HG02938 (cell line): ENCODE results near the gene TAOK2.
"Not testable (repeated sequence)": the region's sequence is repeated elsewhere in the genome, so short reads cannot be mapped to it uniquely, and the experiment has no call there.

Experiments
- ATAC-seq: cut with Tn5 transposase; IDR thresholded peaks from one replicate; pipeline ENCODE4 v1.9.1; 2021; ENCODE audit warnings: mild to moderate bottlenecking, moderate library complexity; ENCODE audit not compliant: unreplicated experiment

Gene TAOK2

DNA sequence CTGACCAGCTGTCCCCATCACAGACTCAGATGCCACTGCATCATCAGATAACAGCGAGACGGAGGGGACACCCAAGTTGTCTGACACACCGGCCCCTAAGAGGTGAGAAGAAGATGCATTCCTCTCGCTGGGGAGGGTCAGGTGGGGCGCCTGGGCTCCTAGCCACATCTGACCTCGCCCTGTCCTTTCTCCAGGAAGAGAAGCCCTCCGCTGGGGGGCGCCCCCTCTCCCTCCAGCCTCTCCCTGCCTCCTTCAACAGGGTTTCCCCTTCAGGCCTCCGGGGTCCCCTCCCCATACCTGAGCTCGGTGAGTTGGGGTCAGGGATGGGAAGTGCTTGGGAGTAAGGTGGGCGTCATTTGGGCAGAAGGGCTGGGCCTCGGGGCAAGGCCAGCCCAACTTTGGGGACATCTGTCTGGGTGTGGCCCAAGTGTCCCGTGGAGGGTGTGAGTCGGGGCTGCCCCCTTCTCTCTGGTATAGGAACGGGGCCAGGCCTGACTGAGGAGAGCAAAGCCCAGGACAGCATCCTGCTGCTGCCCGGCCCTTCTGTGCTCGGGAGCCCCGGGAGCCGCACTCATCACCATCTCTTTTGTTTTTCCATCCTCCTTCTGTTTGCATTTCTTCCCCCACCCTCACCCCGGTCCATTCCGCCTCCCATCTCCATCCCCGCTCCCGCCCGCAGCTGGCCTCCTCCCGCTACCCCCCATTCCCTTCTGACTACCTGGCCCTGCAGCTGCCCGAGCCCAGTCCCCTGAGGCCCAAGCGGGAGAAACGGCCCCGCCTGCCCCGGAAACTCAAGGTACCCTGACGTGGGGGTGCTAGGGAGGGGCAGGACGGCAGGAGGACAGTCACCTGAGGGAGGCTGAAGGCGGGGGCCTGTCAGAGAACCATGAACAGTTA, 27.3 kb downstream of the TAOK2 start:
- ATAC-seq = no peak

DNA sequence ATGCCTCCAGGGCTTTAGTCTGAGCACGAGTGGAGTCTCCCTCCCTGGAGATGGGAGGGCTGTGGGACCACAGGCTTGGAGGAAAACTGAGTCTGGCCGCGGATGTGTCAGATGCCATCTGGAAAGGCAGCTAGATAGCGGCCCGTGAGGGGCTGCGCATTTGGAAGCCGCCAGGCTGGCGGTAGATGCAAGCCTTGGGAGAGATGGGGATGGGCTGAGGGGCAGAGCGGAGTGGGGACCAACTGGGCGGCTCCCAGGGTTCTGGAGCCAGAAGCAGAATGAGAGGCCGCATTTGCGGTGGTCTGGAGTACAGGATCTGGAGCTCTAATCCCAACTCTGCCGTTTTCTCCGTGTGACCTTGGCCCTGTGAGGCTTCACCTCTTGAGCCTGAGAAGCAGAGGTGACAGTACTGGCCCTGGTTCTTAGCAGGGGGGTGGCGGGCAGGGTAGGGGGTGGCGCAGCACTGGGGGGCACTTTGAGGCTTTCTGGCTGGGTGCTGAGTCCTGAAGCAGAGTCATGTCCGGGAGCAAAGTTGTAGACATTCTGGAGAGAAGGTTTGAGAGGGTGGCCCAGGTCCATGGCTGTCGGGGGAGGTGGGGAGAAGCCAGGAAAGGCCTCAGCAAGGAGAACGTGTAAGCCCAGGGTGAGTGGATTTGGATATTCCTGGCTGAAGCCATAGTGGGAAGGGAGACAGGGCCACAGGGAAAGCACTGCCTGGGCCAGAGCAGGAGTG, 29.1 kb downstream of the TAOK2 start:
- no peak for ATAC-seq

DNA sequence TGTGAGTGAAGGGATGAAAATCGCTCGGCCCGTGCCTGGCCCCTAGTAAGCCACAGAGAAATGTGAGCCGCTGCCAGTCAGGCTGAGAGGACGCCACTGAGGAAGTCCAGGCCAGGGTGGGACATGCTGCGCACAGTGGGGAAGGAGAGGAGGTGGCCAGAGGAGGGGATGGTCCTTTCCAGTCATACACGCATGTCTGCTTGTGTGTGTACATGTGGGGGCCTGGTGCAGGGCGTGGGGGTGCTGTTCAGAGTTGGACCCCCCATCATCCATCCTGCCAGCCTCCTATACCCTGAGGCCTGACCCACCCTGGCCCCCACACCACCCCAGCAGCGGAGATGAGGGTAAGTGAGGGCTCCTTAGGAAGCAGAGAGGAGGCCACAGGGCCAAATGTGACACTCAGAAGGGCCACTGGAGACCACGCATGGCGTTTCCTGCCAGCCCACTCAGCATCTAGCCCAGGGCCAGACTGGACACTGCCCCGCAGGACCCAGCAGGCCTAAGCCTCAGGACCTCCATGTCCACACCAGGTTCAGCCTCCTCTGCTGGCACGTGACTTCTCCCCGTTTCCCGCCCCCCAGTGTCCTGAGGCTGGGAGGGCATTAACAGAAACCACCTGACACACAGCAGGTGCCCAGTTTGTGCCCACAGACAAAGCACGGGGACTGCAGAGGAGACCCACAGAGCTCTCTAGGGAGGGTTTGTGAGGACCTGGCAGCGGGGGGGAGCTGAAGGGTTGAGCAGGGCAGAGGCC, 30.2 kb downstream of the TAOK2 start:
- ATAC-seq = no peak

DNA sequence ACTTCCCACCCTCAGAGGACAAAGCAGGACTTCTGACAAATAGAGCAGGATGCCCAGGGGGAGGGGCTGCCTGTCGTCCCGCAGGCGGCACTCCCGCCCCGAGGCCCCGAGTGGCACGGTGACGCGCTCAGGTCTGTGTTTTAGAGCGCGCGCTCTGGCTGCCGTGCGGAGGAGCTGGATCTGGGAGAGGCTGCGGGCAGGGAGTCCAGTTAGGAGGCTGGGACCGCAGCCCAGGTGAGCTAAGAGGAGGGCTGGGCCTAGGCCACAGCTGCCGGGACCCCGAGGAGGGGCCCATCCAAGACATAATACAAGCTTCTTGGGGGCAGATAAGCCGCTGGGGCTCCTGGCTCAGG, 30.7 kb downstream of the TAOK2 start:
- no peak for ATAC-seq

DNA sequence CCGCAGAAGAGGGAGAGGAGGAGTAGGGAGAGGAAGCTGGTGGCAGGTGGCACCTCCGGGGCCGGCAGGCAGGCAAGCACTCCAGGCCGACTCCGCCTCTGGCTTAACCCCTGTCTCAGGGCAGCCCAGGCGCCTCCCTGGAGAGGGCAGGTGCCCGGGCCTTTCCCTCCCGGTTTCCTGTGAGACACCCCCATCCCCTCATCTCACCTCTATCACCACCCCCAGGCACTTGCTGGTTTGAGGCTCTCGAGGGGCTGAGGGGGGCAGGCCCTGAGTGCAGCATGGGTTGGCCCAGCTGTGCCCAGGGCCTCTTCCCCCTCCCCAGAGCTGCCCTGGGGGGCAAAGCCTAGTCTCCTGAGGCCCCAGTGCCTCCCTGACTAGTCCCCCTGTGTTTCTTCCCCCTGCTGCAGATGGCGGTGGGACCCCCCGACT, 31.2 kb downstream of the TAOK2 start:
- ATAC-seq = no peak

DNA sequence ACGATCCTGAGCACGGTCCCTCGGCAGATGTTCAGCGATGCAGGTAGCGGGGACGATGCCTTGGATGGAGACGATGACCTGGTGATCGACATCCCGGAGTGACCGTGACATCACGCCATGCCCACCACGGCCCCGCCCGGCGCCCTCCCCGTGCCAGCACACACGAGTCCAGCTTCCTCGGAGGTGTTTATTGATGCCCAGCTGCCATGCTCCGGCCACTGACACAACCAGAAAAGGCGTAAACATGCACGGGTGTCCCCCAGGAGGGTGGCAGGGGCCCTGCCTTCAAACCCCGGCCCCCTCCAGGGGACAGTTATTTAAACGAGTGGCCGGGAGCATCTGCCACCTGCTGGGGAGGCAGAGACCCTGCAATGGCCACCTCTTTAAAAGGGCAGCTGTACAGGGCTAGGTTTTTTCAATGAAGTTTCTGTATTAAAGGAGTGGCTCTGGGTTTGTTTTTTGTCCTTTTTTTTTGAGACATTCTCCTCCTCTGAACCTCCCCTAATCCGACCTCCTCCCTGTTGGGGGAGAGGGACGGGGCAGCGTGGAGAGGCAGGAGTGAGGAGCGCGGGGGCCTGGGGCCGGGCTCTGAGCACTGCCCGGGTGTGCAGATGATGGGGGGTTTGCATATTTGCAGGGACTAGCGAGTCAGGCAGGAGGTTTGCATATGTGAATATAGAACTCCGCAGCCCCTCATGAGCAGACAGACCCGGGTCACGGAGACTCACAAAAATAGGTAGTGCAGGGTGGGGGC, 31.9 kb downstream of the TAOK2 start:
- ATAC-seq = no peak

DNA sequence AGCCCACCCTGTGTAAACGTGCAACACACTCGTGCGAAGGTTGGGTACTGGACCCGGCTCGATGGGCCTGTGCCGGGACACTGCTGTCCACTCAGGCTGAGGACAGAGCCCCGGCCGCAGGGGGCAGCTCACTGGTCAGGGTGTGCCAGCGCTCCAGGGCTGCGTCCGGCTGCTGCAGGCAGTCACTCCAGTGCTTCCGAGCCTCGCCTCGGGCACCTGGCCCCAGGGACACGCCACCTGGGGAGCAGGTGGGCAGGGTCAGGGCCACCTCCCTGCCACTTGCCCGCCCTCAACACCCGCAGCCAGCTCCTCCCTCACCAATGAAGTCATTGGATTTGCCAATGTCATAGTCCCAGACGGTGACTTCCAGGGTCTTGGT, 32.4 kb downstream of the TAOK2 start:
- ATAC-seq = no peak

DNA sequence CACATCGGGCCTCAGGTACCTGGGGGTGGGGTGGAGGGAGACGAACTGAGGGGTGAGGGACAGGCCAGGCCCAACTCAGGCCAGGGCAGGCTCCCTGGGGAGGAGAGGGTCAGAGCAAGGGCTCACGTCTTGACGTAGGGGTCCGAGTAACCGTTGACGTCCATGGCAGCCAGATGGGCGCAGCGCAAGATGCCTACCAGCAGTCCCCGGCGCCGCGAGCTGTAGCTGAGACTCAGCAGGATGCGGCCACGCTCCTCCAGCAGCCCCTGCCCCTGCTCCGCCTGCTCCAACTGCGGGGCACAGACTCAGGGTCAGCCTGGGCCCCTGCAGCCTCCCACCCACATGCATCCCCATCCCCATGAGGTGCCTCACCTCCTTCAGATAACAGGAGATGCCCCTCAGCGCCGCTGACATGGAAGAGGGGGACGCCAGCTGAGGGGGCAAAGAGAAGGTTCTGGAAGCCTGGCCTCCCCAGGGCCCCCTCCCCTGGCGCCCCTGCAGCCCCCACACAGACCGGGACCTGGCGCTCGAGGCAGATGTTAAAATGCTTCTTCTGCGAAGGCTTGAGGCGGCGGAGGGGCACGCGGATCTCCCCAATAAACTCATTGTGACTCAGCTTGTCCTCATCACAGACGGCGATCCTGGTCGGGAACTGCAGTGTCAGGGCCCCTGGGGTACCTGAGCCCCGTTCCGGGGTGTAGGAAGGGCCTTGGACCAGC, 33.1 kb downstream of the TAOK2 start:
- no peak for ATAC-seq

DNA sequence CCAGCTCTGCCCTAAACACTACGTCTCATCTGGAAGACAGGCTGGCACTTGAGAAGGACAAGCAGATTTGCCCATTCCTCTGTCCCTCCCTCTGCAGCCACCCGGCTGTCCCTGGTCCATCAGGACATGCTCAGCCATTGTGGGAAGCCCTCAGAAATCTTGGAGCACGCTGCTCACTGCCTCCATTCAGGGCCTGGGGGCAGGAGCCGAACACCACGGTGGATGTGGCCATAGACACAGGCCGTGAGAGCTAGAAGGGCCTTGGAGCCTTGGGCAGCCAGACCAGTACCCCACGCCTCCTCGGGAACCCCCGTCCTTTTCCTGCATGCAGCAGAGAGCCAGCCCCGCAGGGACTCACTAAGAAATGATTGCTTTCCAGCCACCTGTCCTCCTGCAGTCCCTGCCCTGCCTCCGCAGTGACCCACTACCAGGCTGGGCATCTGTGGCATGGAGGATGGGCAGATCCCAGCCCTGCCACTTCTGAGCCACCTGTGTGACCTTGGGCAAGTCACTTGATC, 33.8 kb downstream of the TAOK2 start:
- ATAC-seq = no peak

DNA sequence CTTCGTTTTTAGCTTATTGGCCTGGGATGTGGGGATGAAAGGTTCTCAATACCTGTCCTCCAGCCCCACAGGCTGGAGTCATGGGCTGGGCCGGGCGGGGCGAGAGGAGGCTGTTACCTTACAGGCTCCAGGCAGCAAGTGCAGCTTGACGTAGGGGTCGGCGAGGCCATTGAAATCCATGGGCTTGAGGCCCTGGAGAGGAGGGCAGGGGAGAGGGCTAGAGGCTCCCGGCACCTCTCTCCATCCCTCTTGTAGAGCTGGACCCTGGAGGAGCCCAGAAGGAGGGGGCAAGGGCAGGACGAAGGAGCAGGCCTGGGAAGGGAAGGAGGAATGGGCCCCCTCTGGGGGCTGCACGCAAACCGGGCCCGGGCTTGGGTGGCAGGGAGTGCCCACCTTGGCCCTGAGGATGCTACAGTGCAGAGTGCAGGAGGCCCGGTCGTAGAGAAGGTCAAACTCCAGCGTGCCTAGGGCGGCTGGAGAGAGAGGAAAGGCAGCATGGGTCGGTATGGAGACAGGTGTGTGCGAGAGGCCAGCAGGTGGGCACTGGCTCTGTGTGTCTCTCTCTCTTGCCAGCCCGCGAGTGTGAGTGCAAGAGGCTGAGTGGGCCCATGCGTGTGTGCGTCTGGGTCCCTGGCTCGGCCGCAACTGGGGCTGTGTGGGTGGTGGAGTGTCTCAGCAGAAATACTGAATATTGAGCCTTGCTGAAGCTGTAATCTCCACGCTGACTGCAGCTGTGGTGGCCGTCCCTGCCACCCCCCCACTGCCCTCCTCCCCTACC, 35.6 kb downstream of the TAOK2 start:
- ATAC-seq = no peak

DNA sequence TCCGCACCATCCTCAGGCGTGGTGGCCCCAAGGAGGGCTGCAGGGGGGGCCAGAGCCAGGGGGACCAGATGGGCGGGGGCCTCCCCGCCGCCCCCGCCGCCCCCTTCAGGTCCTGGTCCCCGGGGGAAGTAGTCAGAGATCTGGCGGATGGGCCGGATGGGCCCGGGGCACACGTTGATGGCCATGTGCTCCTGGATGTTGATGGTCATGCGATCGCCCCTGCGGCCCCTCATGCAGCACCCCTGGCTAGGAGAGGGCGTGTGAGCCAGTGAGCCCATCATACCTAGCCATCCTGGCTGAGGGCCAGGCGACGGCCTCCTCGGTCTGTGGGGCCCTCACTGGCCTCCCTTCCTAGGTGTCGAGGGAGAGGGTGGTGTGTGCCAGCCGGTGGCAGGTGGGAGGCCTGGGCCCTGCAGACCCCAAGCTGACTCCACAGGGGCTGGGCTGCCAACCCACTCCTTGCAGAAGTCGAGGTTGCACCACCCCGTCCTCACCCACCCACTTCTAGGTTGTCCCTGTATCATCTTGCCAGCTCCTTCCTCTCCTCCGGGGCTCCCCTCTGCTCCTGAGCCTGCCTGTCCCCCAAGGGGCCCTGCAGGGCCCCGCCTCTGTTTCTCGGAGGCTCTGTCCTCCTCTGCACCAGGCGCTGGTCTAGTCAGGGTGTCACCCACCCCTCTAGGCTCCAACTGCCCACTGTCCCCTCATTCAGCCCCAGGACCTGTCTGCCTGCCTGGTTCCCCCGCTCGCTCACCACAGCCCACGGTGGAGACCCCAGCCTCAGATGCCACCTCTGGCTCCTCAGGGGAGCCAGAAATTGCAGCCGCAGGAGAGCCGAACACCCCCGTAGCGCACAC, 36.5 kb downstream of the TAOK2 start:
- no peak for ATAC-seq

DNA sequence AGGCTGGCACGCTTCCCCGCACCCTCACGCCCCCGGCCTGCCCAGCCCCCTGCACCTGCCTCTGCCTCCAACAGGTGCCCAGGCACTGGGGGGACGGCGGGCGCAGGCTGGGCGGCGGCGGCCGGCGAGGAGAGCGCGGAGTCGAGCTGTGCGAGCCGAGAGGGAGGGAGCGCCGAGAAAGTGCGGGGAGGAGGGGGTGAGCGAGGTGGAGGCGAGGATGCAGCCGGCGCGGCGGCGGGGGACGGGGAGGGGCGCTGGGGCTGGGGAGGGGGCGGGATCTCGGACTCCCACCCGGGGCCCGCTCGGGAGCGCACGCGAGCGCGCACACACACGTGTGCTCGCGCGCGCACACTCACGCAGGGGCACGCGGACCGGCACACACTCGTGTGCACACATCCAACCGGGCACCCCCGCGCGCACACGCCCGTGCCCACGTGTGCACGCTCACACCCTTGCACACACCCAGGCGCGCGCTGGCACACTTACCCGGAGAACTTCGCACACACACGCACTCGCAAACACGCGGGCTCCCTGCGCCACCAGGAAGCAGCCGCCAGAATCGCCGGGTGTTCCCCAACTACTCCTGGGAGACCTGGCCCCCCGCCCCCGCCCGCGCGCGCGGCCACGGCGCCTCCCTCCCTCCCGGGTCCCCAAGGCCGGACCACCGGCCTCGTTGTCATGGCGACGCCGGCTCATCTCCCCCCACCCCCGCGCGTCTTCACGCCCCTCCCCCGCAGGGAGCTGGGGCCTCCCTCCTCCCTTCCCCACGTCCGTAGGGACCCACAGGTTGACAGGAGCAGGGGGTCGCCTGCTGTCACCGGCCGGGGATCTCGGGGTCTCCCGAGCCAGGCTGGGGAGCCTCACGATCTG, 37.4 kb downstream of the TAOK2 start, which contains the start of gene DOC2A:
DOC2A (minus strand) TSS at position 184 of the 870 bp plus-strand sequence. CDS start 805 bp downstream, outside the sequence.
- ATAC-seq = no peak

DNA sequence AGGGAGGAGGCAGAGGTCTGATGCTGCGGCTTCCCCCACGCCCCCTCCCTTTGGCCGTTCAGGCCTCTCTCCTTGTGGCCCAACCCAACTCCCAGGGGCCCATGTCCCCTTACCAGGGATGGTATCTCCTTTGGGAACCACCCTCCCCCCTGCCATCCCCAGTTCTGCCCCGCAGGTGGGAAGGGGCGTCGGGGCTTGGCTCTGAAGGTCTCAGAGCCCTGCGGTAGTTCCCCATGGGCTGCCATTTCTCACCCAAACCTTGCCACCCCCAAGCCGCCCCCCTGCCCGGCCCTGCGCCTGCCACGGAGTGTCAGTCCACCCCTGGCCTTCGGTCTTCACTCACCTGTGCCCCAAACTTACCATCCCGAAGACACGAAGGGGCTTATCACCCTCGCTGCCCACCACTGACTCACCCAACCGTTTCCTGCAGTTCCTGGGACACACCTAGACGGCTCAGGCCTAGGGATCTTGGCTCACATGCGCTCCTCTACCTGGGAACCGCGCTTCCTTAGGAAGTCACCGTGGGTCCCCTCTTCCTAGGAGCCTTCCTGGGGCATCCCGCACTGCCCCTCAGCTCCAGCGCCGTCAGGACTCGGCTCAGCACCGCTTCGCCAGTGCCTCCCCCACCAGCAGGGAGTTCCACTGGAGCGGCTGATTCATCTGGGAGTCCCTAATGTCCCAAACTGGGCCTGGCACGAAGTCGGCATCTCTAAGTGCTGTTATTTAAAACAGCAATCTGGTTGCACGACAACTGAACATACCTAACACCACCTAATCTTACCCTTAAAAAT, 38.2 kb downstream of the TAOK2 start:
- no peak for ATAC-seq

DNA sequence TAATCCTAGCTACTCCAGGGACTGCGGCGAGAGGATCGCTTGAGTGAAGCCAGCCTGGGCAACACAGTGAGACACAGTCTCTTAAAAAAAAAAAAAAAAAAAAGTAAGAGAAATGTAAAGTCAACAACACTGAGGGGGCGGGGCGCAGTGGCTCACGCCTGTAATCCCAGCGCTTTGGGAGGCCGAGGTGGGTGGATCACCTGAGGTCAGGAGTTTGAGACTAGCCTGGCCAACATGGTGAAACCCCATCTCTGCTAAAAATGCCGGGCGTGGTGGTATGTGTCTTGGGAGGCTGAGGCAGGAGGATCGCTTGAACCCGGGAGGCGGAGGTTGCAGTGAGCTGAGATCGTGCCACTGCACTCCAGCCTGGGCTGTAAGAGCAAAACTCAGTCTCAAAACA, 38.9 kb downstream of the TAOK2 start:
- ATAC-seq = not testable (repeated sequence)

DNA sequence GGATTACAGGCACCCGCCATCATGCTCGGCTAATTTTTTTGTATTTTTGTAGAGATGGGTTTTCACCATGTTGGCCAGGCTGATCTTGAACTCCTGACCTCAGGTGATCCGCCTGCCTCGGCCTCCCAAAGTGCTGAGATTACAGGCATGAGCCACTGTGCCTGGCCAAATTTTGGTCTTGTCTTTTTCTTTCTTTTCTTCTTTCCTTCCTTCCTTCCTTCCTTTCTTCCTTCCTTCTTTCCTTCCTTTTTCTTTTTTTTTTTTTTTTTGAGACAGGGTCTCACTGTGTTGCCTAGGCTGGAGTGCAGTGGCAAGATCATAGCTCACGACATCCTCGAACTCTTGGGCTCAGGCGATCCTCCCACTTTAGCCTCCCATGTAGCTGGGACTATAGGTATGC, 41.8 kb downstream of the TAOK2 start:
- ATAC-seq = not testable (repeated sequence)

DNA sequence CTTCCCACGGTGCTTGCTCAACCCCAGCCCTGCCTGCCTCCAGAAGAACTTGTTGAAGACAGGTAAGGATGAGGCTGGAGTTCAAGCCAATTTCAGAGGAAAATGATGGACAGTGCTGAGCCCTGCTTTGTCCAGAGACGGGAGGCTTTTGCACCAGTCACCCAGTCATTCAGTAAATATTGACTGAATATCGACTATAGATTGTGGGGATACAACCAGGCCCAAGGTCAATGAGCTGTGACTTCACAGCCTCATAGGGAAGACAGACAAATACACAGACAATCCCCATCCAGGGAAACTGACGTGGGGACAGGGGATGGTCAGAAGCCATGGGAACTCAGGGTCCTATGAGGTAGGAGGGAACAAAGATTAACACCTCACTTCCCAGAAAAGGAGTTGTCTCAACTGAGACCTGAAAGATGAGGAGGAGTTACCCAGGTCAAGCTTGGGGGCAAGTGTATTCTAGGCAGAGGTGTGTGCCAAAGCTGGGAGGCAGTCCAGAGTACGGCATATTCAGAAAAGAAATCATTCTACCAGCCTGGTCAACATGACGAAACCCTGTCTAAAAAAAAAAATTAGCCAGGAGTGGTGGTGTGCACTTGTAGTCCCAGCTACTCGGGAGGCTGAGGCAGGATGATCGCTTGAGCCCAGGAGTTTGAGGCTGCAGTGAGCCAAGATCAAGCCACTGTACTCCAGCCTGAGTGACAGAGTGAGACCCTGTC, 43.0 kb downstream of the TAOK2 start:
- no peak for ATAC-seq
